ENCODE results near the gene B3GNT2. TPM values are rescaled to one million over a fixed set of nuclear protein-coding genes. Genes with fewer than 3 reads are reported as not detected.

Gene B3GNT2
- total RNA-seq, 1 donor from 2014 or later: 17.4 TPM

- Mint-ChIP-seq H3K9me3 (ENCODE audit: low read depth) (peaks cover 5% of the 10 kb centered on the region), H3K36me3 (ENCODE audit: insufficient read depth) (peaks cover 2% of the 10 kb centered on the region), H3K4me3 (ENCODE audit: low read depth) (no peak overlapping the region), H3K27ac (no peak overlapping the region), H3K27me3 (no peaks in the 10 kb centered on the region), H3K4me1 (ENCODE audit: low read depth) (peaks cover 8% of the 10 kb centered on the region)
- DNase-seq (ENCODE audit: low spot score, unreplicated experiment): no peak
- TF ChIP-seq CTCF (IDR thresholded peaks at IDR 0.05; ENCODE audit: unreplicated experiment): no peak
Observed at GRCh38 chr2:62207491-62207890, 11.6 kb downstream of the B3GNT2 start.

GRCh38 chr2:62208074-62208757, 12.3 kb downstream of the B3GNT2 start:
- Mint-ChIP-seq H3K9me3 (ENCODE audit: low read depth) (peaks cover 5% of the 10 kb centered on the region), H3K4me1 (ENCODE audit: low read depth) (peaks cover 6% of the 10 kb centered on the region), H3K4me3 (ENCODE audit: low read depth) (no peak overlapping the region), H3K36me3 (ENCODE audit: insufficient read depth) (peaks cover 2% of the 10 kb centered on the region), H3K27me3 (no peaks in the 10 kb centered on the region), H3K27ac (peak overlapping the region; percentile 65)
- TF ChIP-seq CTCF (IDR thresholded peaks at IDR 0.05; ENCODE audit: unreplicated experiment): no peak
- DNase-seq (ENCODE audit: low spot score, unreplicated experiment): no peak

- H3K36me3 Mint-ChIP-seq (ENCODE audit: insufficient read depth): peaks cover 2% of the 10 kb centered on the region
- no peak for TF ChIP-seq CTCF (IDR thresholded peaks at IDR 0.05; ENCODE audit: unreplicated experiment)
- H3K4me1 Mint-ChIP-seq (ENCODE audit: low read depth): peaks cover 6% of the 10 kb centered on the region
- no peak overlapping the region for H3K4me3 Mint-ChIP-seq (ENCODE audit: low read depth)
- H3K27ac Mint-ChIP-seq: peak overlapping the region; percentile 65
- H3K9me3 Mint-ChIP-seq (ENCODE audit: low read depth): peaks cover 5% of the 10 kb centered on the region
- H3K27me3 Mint-ChIP-seq: no peaks in the 10 kb centered on the region
- DNase-seq (ENCODE audit: low spot score, unreplicated experiment): no peak
Observed at GRCh38 chr2:62208758-62209114, 12.8 kb downstream of the B3GNT2 start.

GRCh38 chr2:62209427-62209991, 13.6 kb downstream of the B3GNT2 start:
- no peaks in the 10 kb centered on the region for H3K27me3 Mint-ChIP-seq
- peaks cover 12% of the 10 kb centered on the region for H3K4me1 Mint-ChIP-seq (ENCODE audit: low read depth)
- peaks cover 2% of the 10 kb centered on the region for H3K36me3 Mint-ChIP-seq (ENCODE audit: insufficient read depth)
- no peak overlapping the region for H3K4me3 Mint-ChIP-seq (ENCODE audit: low read depth)
- no peak for TF ChIP-seq CTCF (IDR thresholded peaks at IDR 0.05; ENCODE audit: unreplicated experiment)
- no peak for DNase-seq (ENCODE audit: low spot score, unreplicated experiment)
- H3K9me3 Mint-ChIP-seq (ENCODE audit: low read depth): peaks cover 5% of the 10 kb centered on the region
- no peak overlapping the region for H3K27ac Mint-ChIP-seq

GRCh38 chr2:62215306-62216064, 19.6 kb downstream of the B3GNT2 start:
- H3K27me3 Mint-ChIP-seq: no peaks in the 10 kb centered on the region
- DNase-seq (ENCODE audit: low spot score, unreplicated experiment): no peak
- TF ChIP-seq CTCF (IDR thresholded peaks at IDR 0.05; ENCODE audit: unreplicated experiment): no peak
- peak overlapping the region; percentile 62 for H3K27ac Mint-ChIP-seq
- no peak overlapping the region for H3K4me3 Mint-ChIP-seq (ENCODE audit: low read depth)
- peaks cover 8% of the 10 kb centered on the region for H3K36me3 Mint-ChIP-seq (ENCODE audit: insufficient read depth)
- H3K9me3 Mint-ChIP-seq (ENCODE audit: low read depth): peaks cover 11% of the 10 kb centered on the region
- peaks cover 15% of the 10 kb centered on the region for H3K4me1 Mint-ChIP-seq (ENCODE audit: low read depth)

All from progenitor cell of endocrine pancreas (in vitro differentiated cells).